GM12878 (cell line): Measurements from ENCODE around the gene LCORL. TPM values are rescaled to one million over a fixed set of nuclear protein-coding genes. Genes with fewer than 3 reads are reported as not detected.
A peak's percentile ranks its signal among the peaks of the same experiment; 100 is the strongest.

Experiments
- ATAC-seq: fragments of 200-7000 bp; cut with Tn5 transposase; 3 replicates; pipeline ENCODE4 v1.9.1; 2020; ENCODE audit warnings: mild to moderate bottlenecking, moderate library complexity
- BruUV-seq: library from RNA; stranded (reverse); fragments of 400-500 nt; replicated peaks from 2 replicates; lab custom pipeline; 2021; lab: Mats Ljungman, UMichigan
- CTCF ChIA-PET: fragments of 300-600 bp; sonication (Branson Sonifier 250); formaldehyde crosslinking; extraction: SDS; loops from one replicate; lab custom pipeline; 2021; ENCODE audit warnings: inconsistent platforms; lab: Yijun Ruan, JAX
- POLR2A ChIA-PET: fragments of 350-600 bp; formaldehyde crosslinking; extraction: SDS; loops from one replicate; lab custom pipeline; 2021; ENCODE audit warnings: inconsistent platforms; lab: Charles Lee
- RAD21 ChIA-PET: fragments of 300-600 bp; sonication (Branson Sonifier 250); formaldehyde crosslinking; loops from one replicate; lab custom pipeline; 2023; ENCODE audit warnings: antibody characterized with exemption; ENCODE audit not compliant: unreplicated experiment; lab: Charles Lee
- SMC1A ChIA-PET: fragments of 300-600 bp; sonication (Branson Sonifier 250); formaldehyde crosslinking; loops from one replicate; lab custom pipeline; 2023; ENCODE audit not compliant: unreplicated experiment, uncharacterized antibody; lab: Charles Lee
- DNase-seq: peaks from one replicate; pipeline ENCODE4 v3.0.0-alpha.2; 2011; ENCODE audit warnings: low read depth, low spot score
- FAIRE-seq: peaks from 3 replicates; lab custom pipeline; 2011; peaks lifted over from hg19 to GRCh38; lab: Jason Lieb, UNC
- H2AFZ ChIP-seq: 2 replicates; pipeline ENCODE4 v1.6.0; 2011; ENCODE audit warnings: low read depth, low read length, control low read depth; ENCODE audit not compliant: control insufficient read depth
- H3K27ac ChIP-seq: 2 replicates; pipeline ENCODE4 v1.5.1; 2011; ENCODE audit warnings: control low read depth; ENCODE audit not compliant: control insufficient read depth, insufficient read depth
- H3K27me3 ChIP-seq, 2 experiments: replicated peaks in 1 of 2; 2 replicates each; pipeline versions ENCODE4 v1.6.0 to v1.6.1; 2011; ENCODE audit warnings: low read length in 1 of 2; ENCODE audit not compliant: control insufficient read depth in 2 of 2, insufficient read depth in 2 of 2
- H3K36me3 ChIP-seq, 2 experiments: 2 replicates each; pipeline ENCODE4 v1.5.1; 2011; ENCODE audit warnings: low read length in 1 of 2; ENCODE audit not compliant: control insufficient read depth in 2 of 2, insufficient read depth in 2 of 2
- H3K4me1 ChIP-seq: 2 replicates; pipeline ENCODE4 v1.6.1; 2011; ENCODE audit warnings: mild to moderate bottlenecking, low read length, moderate library complexity, mixed read lengths; ENCODE audit not compliant: control insufficient read depth, insufficient read depth
- H3K4me2 ChIP-seq: 2 replicates; pipeline ENCODE4 v1.6.0; 2011; ENCODE audit warnings: control low read depth; ENCODE audit not compliant: control insufficient read depth, insufficient read depth
- H3K4me3 ChIP-seq: fragments of 200-600 bp; sonication (generic); 2 replicates; pipeline ENCODE4 v1.5.1; 2016
- H3K79me2 ChIP-seq: 2 replicates; pipeline ENCODE4 v1.6.0; 2011; ENCODE audit warnings: low read length; ENCODE audit not compliant: control insufficient read depth, insufficient read depth
- H3K9ac ChIP-seq: 2 replicates; pipeline ENCODE4 v1.8.0; 2011; ENCODE audit warnings: low read length, control low read depth, mixed read lengths; ENCODE audit not compliant: control insufficient read depth, insufficient read depth
- H3K9me3 ChIP-seq: replicated peaks from 3 replicates; pipeline ENCODE4 v1.5.1; 2011; ENCODE audit warnings: mild to moderate bottlenecking, low read length; ENCODE audit not compliant: control insufficient read depth, insufficient read depth
- H4K20me1 ChIP-seq: 2 replicates; pipeline ENCODE4 v1.6.0; 2011; ENCODE audit not compliant: control insufficient read depth, insufficient read depth
- BACH1 ChIP-seq: fragments of 450-650 bp; IDR thresholded peaks from 2 replicates; pipeline ENCODE4 v1.6.1; 2017; ENCODE audit warnings: mild to moderate bottlenecking, borderline replicate concordance
- EGR1 ChIP-seq, 2 experiments: IDR thresholded peaks; 1 replicate in 1 of 2; 2 replicates in 1 of 2; pipeline ENCODE4 v1.6.1; 2011 to 2012; ENCODE audit warnings: low read depth in 2 of 2, low read length in 2 of 2, borderline replicate concordance in 1 of 2, mild to moderate bottlenecking in 1 of 2, moderate library complexity in 1 of 2
- KLF5 ChIP-seq: fragments of 450-650 bp; IDR thresholded peaks from 2 replicates; pipeline ENCODE4 v1.6.1; 2014; ENCODE audit warnings: mild to moderate bottlenecking; ENCODE audit not compliant: partially characterized antibody
- MTA3 ChIP-seq: IDR thresholded peaks from 2 replicates; pipeline ENCODE4 v1.6.1; 2012; ENCODE audit warnings: low read length, inconsistent platforms, borderline replicate concordance
- POU2F2 ChIP-seq: IDR thresholded peaks from 3 replicates; pipeline ENCODE4 v1.6.1; 2011; ENCODE audit warnings: low read depth, mild to moderate bottlenecking, low read length, borderline replicate concordance
- RFX5 ChIP-seq: IDR thresholded peaks from 2 replicates; pipeline ENCODE4 v1.6.1; 2011; ENCODE audit warnings: low read depth, low read length, improper control_type of control experiment
- STAT3 ChIP-seq: IDR thresholded peaks from 2 replicates; pipeline ENCODE4 v1.6.1; 2011; ENCODE audit warnings: low read depth, low read length, improper control_type of control experiment
- TCF7 ChIP-seq: IDR thresholded peaks from 2 replicates; pipeline ENCODE4 v1.6.1; 2014; ENCODE audit warnings: antibody characterized with exemption, borderline replicate concordance
- WGBS: methylation state at CpG from one replicate; pipeline ENCODE4 v1.1.6; 2016; ENCODE audit warnings: low lambda C conversion rate; ENCODE audit not compliant: insufficient replicate concordance, insufficient coverage; ENCODE audit errors: missing lambda C conversion rate; 5-methylcytosine and 5-hydroxymethylcytosine counted together
- in situ Hi-C: fragments of 300-500 bp; cut with MboI; formaldehyde crosslinking; loops from 9 replicates; pipeline ENCODE4 v1.14.3; 2018; ENCODE audit warnings: mixed read lengths
- intact Hi-C: fragments of 100-400 bp; cut with micrococcal nuclease; formaldehyde crosslinking; loops from one replicate; pipeline ENCODE4 v1.14.2; 2022; ENCODE audit not compliant: unreplicated experiment
- polyA plus RNA-seq, 11 experiments: library from polyadenylated mRNA; depleted of rRNA in 4 of 11; unstranded in 6 of 11; stranded (reverse) in 5 of 11; fragments of >200 nt; fragmentation: Nextera tagmentation in 4 of 11; fragmentation: Illumina TruSeq in 1 of 11; extraction: Ambion mirVana in 4 of 11; extraction: Trizol in 1 of 11; gene quantifications; 1 replicate in 1 of 11; 2 replicates in 10 of 11; pipeline versions ENCODE4 v1.2.1 to v1.2.3, GENCODE V29; 2011 to 2016; ENCODE audit warnings: inconsistent platforms in 2 of 11, missing spikeins in 2 of 11, low read depth in 1 of 11
- total RNA-seq, 4 experiments: library from RNA; depleted of rRNA in 3 of 4; stranded (reverse); fragments of >200 nt in 3 of 4; fragmentation: Illumina TruSeq in 1 of 4; extraction: Trizol in 1 of 4; gene quantifications; 2 replicates each; pipeline versions ENCODE4 v1.2.1 to v1.2.3, GENCODE V29; 2013 to 2021
- TF ChIP-seq, protein P1 (sequence below): fragments of 450-650 bp; IDR thresholded peaks from 2 replicates; pipeline ENCODE4 v1.6.1; 2017; ENCODE audit warnings: mild to moderate bottlenecking
- TF ChIP-seq, protein P2 (sequence below): fragments of 450-650 bp; IDR thresholded peaks from 2 replicates; pipeline ENCODE4 v1.6.1; 2017; ENCODE audit warnings: mild to moderate bottlenecking, moderate library complexity

The LCORL gene
- total and polyA plus RNA-seq, 10 of the 15 experiments (the other 5 are each of a cell fraction or from before 2014, with no cell fraction given): 2.2 to 9.8 (median 5.9) TPM

DNA sequence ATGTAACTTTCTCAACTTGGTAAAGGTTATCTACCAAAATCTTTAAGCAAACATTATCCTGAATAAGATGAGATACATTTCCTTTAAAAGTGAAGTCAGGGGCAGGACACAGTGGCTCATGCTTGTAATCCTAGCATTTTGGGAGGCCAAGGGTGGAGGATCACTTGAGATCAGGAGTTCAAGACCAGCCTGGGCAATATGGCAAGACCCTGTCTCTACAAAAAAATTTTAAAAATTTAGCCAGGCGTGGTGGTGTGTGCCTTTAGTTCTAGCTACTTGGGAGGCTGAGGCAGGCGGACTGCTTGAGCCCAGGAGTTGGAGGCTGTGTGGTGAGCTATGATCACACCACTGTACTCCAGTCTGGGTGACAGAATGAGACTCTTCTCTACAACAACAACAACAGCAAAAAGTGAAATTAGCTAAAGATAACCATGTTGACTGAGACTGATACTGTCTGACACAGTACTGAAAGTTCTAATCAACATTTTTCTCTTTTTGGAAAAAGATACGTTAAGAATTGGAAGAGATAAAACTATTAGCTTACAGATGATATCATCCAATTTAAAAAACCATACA is 215.9 kb downstream of the LCORL start:
- no peaks in the 10 kb centered on the region for H3K9me3 ChIP-seq
- TF ChIP-seq POU2F2: no peak
- no peak for TF ChIP-seq TCF7
- no peak for TF ChIP-seq MTA3
- TF ChIP-seq, protein P1, sequence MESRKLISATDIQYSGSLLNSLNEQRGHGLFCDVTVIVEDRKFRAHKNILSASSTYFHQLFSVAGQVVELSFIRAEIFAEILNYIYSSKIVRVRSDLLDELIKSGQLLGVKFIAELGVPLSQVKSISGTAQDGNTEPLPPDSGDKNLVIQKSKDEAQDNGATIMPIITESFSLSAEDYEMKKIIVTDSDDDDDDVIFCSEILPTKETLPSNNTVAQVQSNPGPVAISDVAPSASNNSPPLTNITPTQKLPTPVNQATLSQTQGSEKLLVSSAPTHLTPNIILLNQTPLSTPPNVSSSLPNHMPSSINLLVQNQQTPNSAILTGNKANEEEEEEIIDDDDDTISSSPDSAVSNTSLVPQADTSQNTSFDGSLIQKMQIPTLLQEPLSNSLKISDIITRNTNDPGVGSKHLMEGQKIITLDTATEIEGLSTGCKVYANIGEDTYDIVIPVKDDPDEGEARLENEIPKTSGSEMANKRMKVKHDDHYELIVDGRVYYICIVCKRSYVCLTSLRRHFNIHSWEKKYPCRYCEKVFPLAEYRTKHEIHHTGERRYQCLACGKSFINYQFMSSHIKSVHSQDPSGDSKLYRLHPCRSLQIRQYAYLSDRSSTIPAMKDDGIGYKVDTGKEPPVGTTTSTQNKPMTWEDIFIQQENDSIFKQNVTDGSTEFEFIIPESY: no peak
- TF ChIP-seq, protein P2, sequence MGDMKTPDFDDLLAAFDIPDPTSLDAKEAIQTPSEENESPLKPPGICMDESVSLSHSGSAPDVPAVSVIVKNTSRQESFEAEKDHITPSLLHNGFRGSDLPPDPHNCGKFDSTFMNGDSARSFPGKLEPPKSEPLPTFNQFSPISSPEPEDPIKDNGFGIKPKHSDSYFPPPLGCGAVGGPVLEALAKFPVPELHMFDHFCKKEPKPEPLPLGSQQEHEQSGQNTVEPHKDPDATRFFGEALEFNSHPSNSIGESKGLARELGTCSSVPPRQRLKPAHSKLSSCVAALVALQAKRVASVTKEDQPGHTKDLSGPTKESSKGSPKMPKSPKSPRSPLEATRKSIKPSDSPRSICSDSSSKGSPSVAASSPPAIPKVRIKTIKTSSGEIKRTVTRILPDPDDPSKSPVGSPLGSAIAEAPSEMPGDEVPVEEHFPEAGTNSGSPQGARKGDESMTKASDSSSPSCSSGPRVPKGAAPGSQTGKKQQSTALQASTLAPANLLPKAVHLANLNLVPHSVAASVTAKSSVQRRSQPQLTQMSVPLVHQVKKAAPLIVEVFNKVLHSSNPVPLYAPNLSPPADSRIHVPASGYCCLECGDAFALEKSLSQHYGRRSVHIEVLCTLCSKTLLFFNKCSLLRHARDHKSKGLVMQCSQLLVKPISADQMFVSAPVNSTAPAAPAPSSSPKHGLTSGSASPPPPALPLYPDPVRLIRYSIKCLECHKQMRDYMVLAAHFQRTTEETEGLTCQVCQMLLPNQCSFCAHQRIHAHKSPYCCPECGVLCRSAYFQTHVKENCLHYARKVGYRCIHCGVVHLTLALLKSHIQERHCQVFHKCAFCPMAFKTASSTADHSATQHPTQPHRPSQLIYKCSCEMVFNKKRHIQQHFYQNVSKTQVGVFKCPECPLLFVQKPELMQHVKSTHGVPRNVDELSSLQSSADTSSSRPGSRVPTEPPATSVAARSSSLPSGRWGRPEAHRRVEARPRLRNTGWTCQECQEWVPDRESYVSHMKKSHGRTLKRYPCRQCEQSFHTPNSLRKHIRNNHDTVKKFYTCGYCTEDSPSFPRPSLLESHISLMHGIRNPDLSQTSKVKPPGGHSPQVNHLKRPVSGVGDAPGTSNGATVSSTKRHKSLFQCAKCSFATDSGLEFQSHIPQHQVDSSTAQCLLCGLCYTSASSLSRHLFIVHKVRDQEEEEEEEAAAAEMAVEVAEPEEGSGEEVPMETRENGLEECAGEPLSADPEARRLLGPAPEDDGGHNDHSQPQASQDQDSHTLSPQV: no peak
- TF ChIP-seq KLF5: no peak
- TF ChIP-seq EGR1 (IDR thresholded peaks at IDR 0.05; ENCODE audit: borderline replicate concordance in 1 of 2, low read depth in 2 of 2, low read length in 2 of 2): no peak
- TF ChIP-seq STAT3: no peak
- TF ChIP-seq RFX5: no peak
- no peak for TF ChIP-seq BACH1
- in situ Hi-C loops: loop anchor here (5.0 kb wide), 1 partner anchor 258 kb away; no protein-coding TSS in a partner anchor
- H4K20me1 ChIP-seq: peaks cover 4% of the 10 kb centered on the region; the same call in 1 of the 2 replicates
- no TSS peak for BruUV-seq
- 0 out of 3 replicates have a peak, but pooled peaks have one; percentile 3 for ATAC-seq
- no peak overlapping the region for H3K9ac ChIP-seq
- peak; percentile 57 for FAIRE-seq
- H3K4me3 ChIP-seq: peak overlapping the region; percentile 1; the same call in 1 of the 2 replicates
- no peak for DNase-seq
- H3K27ac ChIP-seq: peak overlapping the region; percentile 43; the same call in 1 of the 2 replicates
- H3K4me2 ChIP-seq: peak overlapping the region; percentile 48
- POLR2A ChIA-PET: interaction anchor here (0.6 to 1.0 kb wide), 2 partner anchors 10 to 215 kb away, joined by 3 to 6 read pairs; no protein-coding TSS in a partner anchor
- SMC1A ChIA-PET: interaction anchor here (0.7 to 7.6 kb wide), 6 partner anchors 11 to 258 kb away, joined by 3 to 68 read pairs (median 8); no protein-coding TSS in a partner anchor
- H3K4me1 ChIP-seq: peaks cover 8% of the 10 kb centered on the region
- no peaks in the 10 kb centered on the region for H3K27me3 ChIP-seq
- RAD21 ChIA-PET: interaction anchor here (2.2 to 6.8 kb wide), 2 partner anchors 11 to 257 kb away, joined by 14 to 63 read pairs; no protein-coding TSS in a partner anchor
- 67% methylated on average over 3 of the region's 3 CpGs for WGBS
- CTCF ChIA-PET: interaction anchor here (0.6 to 7.1 kb wide), 9 partner anchors 8 to 257 kb away, joined by 3 to 93 read pairs (median 6); no protein-coding TSS in a partner anchor
- intact Hi-C loops: loop anchor here (5.0 kb wide), 2 partner anchors 43 to 138 kb away; no protein-coding TSS in a partner anchor
- H2AFZ ChIP-seq: no peak overlapping the region
- peaks cover 59% of the 10 kb centered on the region for H3K79me2 ChIP-seq
- H3K36me3 ChIP-seq: peaks cover 9 to 24% of the 10 kb centered on the region in 2 experiments; a peak in 3 of 4 replicates
